WTC11 (cell line): ENCODE results near the gene LCE3E. TPM values are rescaled to one million over a fixed set of nuclear protein-coding genes. Genes with fewer than 3 reads are reported as not detected.

Experiments
- ATAC-seq: fragments of 200-7000 bp; cut with Tn5 transposase; 2 replicates; pipeline ENCODE4 v1.10.0; 2021; ENCODE audit warnings: mild to moderate bottlenecking, moderate library complexity
- CTCF ChIA-PET: fragments of 300-600 bp; sonication (Branson Sonifier 250); formaldehyde crosslinking; loops from one replicate; lab custom pipeline; 2021; ENCODE audit warnings: antibody characterized with exemption; lab: Charles Lee
- POLR2A ChIA-PET: fragments of 350-600 bp; sonication (Branson Sonifier 250); formaldehyde crosslinking; loops from one replicate; lab custom pipeline; 2021; ENCODE audit warnings: antibody characterized with exemption; lab: Charles Lee
- DNase-seq: peaks from one replicate; pipeline ENCODE4 v3.0.0; 2021; ENCODE audit warnings: low spot score
- H3K27ac Mint-ChIP-seq: 2 replicates; pipeline ENCODE4 v1.8.0; 2021; ENCODE audit warnings: mixed read lengths
- H3K27me3 Mint-ChIP-seq: 2 replicates; pipeline ENCODE4 v1.8.0; 2021; ENCODE audit warnings: low read depth, mild to moderate bottlenecking, moderate library complexity, mixed read lengths
- H3K36me3 Mint-ChIP-seq: 2 replicates; pipeline ENCODE4 v1.8.0; 2021; ENCODE audit warnings: mixed read lengths
- H3K4me1 Mint-ChIP-seq: 2 replicates; pipeline ENCODE4 v1.8.0; 2022; ENCODE audit warnings: mixed read lengths
- H3K4me3 Mint-ChIP-seq: 2 replicates; pipeline ENCODE4 v1.8.0; 2021; ENCODE audit warnings: mild to moderate bottlenecking, moderate library complexity, mixed read lengths
- H3K9me3 Mint-ChIP-seq: 2 replicates; pipeline ENCODE4 v1.8.0; 2021; ENCODE audit warnings: mixed read lengths
- AR ChIP-seq: fragments of 250-450 bp; sonication (Bioruptor Pico); IDR thresholded peaks from 2 replicates; pipeline ENCODE4 v1.9.0; 2021; ENCODE audit warnings: mild to moderate bottlenecking
- CDX4 ChIP-seq: fragments of 250-450 bp; sonication (Bioruptor Pico); IDR thresholded peaks from 2 replicates; pipeline ENCODE4 v1.9.0; 2021; ENCODE audit warnings: moderate library complexity, mild to moderate bottlenecking, inconsistent platforms, borderline replicate concordance
- CTCF ChIP-seq: fragments of 200-600 bp; IDR thresholded peaks from 2 replicates; pipeline ENCODE4 v1.8.0; 2022; ENCODE audit warnings: antibody characterized with exemption
- ETV6 ChIP-seq: sonication (generic); formaldehyde crosslinking; IDR thresholded peaks from 2 replicates; pipeline ENCODE4 v1.8.1; 2022; ENCODE audit warnings: mild to moderate bottlenecking, missing genetic modification reagents
- FOXJ3 ChIP-seq: sonication (generic); formaldehyde crosslinking; IDR thresholded peaks from 2 replicates; pipeline ENCODE4 v1.9.0; 2021; ENCODE audit warnings: missing genetic modification reagents, mild to moderate bottlenecking, borderline replicate concordance
- FOXK1 ChIP-seq: sonication (generic); formaldehyde crosslinking; IDR thresholded peaks from 2 replicates; pipeline ENCODE4 v1.8.0; 2022; ENCODE audit warnings: mild to moderate bottlenecking, moderate library complexity, missing genetic modification reagents
- GABPB1 ChIP-seq: sonication (generic); formaldehyde crosslinking; IDR thresholded peaks from 2 replicates; pipeline ENCODE4 v1.8.1; 2023; ENCODE audit warnings: mild to moderate bottlenecking, missing genetic modification reagents
- HMGXB4 ChIP-seq: sonication (generic); formaldehyde crosslinking; IDR thresholded peaks from 2 replicates; pipeline ENCODE4 v1.8.1; 2023; ENCODE audit warnings: mild to moderate bottlenecking, moderate library complexity, missing genetic modification reagents
- JAZF1 ChIP-seq: fragments of 250-450 bp; sonication (Bioruptor Pico); IDR thresholded peaks from 2 replicates; pipeline ENCODE4 v1.9.0; 2021; ENCODE audit warnings: moderate library complexity, mild to moderate bottlenecking, inconsistent platforms
- MAX ChIP-seq: sonication (generic); formaldehyde crosslinking; IDR thresholded peaks from 2 replicates; pipeline ENCODE4 v1.8.0; 2022; ENCODE audit warnings: mild to moderate bottlenecking, missing genetic modification reagents
- MXD4 ChIP-seq: fragments of 250-450 bp; sonication (Bioruptor Pico); IDR thresholded peaks from 2 replicates; pipeline ENCODE4 v1.8.0; 2021; ENCODE audit warnings: mild to moderate bottlenecking, moderate library complexity, borderline replicate concordance
- NFE2L1 ChIP-seq: sonication (generic); formaldehyde crosslinking; IDR thresholded peaks from 2 replicates; pipeline ENCODE4 v1.8.1; 2023; ENCODE audit warnings: missing genetic modification reagents
- NR1H2 ChIP-seq: sonication (generic); formaldehyde crosslinking; IDR thresholded peaks from 2 replicates; pipeline ENCODE4 v1.9.0; 2021; ENCODE audit warnings: mild to moderate bottlenecking, moderate library complexity, missing genetic modification reagents
- USF1 ChIP-seq: sonication (generic); formaldehyde crosslinking; IDR thresholded peaks from 2 replicates; pipeline ENCODE4 v1.8.0; 2022; ENCODE audit warnings: mild to moderate bottlenecking, missing genetic modification reagents
- USF2 ChIP-seq: sonication (generic); formaldehyde crosslinking; IDR thresholded peaks from 2 replicates; pipeline ENCODE4 v1.8.1; 2023; ENCODE audit warnings: mild to moderate bottlenecking, missing genetic modification reagents, moderate library complexity
- ZNF263 ChIP-seq: sonication (generic); formaldehyde crosslinking; IDR thresholded peaks from 2 replicates; pipeline ENCODE4 v1.8.1; 2022; ENCODE audit warnings: low read depth, mild to moderate bottlenecking, moderate library complexity, missing genetic modification reagents
- ZNF281 ChIP-seq: sonication (generic); formaldehyde crosslinking; IDR thresholded peaks from 2 replicates; pipeline ENCODE4 v1.8.0; 2023; ENCODE audit warnings: mild to moderate bottlenecking, missing genetic modification reagents
- ZSCAN18 ChIP-seq: fragments of 250-450 bp; sonication (Bioruptor Pico); IDR thresholded peaks from 2 replicates; pipeline ENCODE4 v2.1.2; 2022; ENCODE audit warnings: mild to moderate bottlenecking, moderate library complexity
- total RNA-seq: library from RNA; stranded (reverse); gene quantifications from 3 replicates; pipeline ENCODE4 v1.2.3, GENCODE V29; 2021

LCE3E gene
- total RNA-seq, 1 experiment from 2014 or later: not detected

GRCh38 chr1:152525080-152525641 is 41.4 kb downstream of the LCE3E start:
- H3K4me1 Mint-ChIP-seq: no peaks in the 10 kb centered on the region
- ChIA-PET POLR2A (no interaction called here), CTCF (no interaction called here)
- ATAC-seq (no peak), DNase-seq (no peak)
- H3K4me3 Mint-ChIP-seq: no peak overlapping the region
- no peak overlapping the region for H3K27ac Mint-ChIP-seq
- TF ChIP-seq HMGXB4 (CRISPR knock-in tag) (no peak), NR1H2 (CRISPR knock-in tag) (no peak), MXD4 (no peak), GABPB1 (CRISPR knock-in tag) (no peak), ZNF263 (no peak), MAX (no peak), AR (CRISPR knock-in tag) (no peak), JAZF1 (no peak), NFE2L1 (CRISPR knock-in tag) (no peak), USF1 (no peak), ZSCAN18 (CRISPR knock-in tag) (no peak), CDX4 (CRISPR knock-in tag) (no peak), FOXK1 (CRISPR knock-in tag) (no peak), USF2 (CRISPR knock-in tag) (no peak)
- TF ChIP-seq, all 79 proteins: peak for 0
- Mint-ChIP-seq H3K27me3 (peaks cover 5% of the 10 kb centered on the region), H3K36me3 (peaks cover 62% of the 10 kb centered on the region), H3K9me3 (peaks cover 48% of the 10 kb centered on the region)

GRCh38 chr1:152520561-152521090 is 46.0 kb downstream of the LCE3E start:
- H3K36me3 Mint-ChIP-seq: peaks cover 43% of the 10 kb centered on the region
- no peak for ATAC-seq
- POLR2A ChIA-PET: no interaction called here
- no peaks in the 10 kb centered on the region for H3K4me1 Mint-ChIP-seq
- no peak overlapping the region for H3K27ac Mint-ChIP-seq
- DNase-seq: no peak
- no peaks in the 10 kb centered on the region; the same call in 1 of the 2 replicates for H3K27me3 Mint-ChIP-seq
- peaks cover 26% of the 10 kb centered on the region for H3K9me3 Mint-ChIP-seq
- no peak overlapping the region for H3K4me3 Mint-ChIP-seq
- CTCF ChIA-PET: no interaction called here
- TF ChIP-seq GABPB1 (CRISPR knock-in tag): no peak
- TF ChIP-seq ETV6 (CRISPR knock-in tag): no peak
- no peak for TF ChIP-seq FOXJ3 (CRISPR knock-in tag)
- TF ChIP-seq ZNF281 (CRISPR knock-in tag): no peak
- no peak for TF ChIP-seq CTCF
